ENCODE measurements around the gene DHFR.

Gene DHFR

DNA sequence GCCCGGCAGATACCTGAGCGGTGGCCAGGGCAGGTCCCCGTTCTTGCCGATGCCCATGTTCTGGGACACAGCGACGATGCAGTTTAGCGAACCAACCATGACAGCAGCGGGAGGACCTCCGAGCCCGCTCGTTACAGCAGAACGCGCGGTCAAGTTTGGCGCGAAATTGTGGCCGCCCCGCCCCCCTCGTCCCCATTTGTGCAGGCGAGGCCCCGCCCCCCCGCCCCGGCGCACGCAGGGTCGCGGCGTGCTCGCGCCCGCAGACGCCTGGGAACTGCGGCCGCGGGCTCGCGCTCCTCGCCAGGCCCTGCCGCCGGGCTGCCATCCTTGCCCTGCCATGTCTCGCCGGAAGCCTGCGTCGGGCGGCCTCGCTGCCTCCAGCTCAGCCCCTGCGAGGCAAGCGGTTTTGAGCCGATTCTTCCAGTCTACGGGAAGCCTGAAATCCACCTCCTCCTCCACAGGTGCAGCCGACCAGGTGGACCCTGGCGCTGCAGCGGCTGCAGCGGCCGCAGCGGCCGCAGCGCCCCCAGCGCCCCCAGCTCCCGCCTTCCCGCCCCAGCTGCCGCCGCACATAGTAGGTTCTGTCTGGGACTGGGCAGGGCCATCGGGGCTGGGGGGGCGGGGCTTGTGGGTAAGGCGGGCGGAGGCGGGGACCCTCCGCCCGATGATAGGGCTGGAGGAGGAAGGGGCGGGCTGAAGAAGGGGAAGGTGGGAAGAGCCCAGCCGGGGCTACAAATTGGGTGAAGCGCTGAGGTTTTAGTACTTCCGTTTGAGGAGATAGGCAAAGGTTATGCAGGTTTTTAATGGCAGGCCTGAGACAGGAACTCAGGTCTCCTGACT, at the start of gene DHFR, which contains the start of gene MSH3:
DHFR (minus strand) TSS at position 593 of the 840 bp plus-strand sequence; CDS start at position 99, 494 bp downstream.
MSH3 (plus strand) TSS at position 262 of the 840 bp plus-strand sequence; CDS start at position 338, 76 bp downstream.
- peak; percentile 85 for DNase-seq (ENCODE audit: low read depth)
- TF ChIP-seq CTCF (conservative IDR thresholded peaks at IDR 0.05; ENCODE audit: control insufficient read depth, insufficient read depth, low read depth, low read length): no peak

GRCh38 chr5:80704221-80704620, 49.4 kb upstream of the DHFR start:
- TF ChIP-seq CTCF (conservative IDR thresholded peaks at IDR 0.05; ENCODE audit: control insufficient read depth, insufficient read depth, low read depth, low read length): no peak

More for the DNA sequence above, at the start of gene DHFR, which contains the start of gene MSH3:
- H3K4me3 ChIP-seq (ENCODE audit: control insufficient read depth, low read depth, low read length): peak within 1 kb of the TSS; percentile 73

DNA sequence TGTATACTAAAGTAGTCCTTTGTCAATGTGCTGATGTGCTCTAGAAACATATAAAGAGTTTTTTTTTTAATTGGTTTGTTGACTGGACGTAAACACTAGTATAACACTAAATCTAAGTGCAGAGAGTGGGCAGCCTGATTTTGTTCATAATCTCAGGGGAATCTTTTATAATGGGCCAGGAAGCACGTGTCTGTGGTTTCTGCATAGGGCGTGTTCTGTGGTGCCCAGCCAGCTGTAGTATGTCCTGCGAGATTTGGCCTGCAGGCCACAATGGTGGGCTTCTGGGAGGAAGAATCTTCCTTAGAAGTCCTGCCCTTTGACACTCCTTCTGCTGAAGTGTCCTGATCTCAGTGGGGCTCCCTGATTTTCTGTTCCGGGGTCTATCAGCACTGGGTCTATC, 49.0 kb upstream of the DHFR start:
- DNase-seq (ENCODE audit: low read depth): peak; percentile 10
- H3K4me3 ChIP-seq (ENCODE audit: control insufficient read depth, low read depth, low read length): no peak overlapping the region
- TF ChIP-seq CTCF (conservative IDR thresholded peaks at IDR 0.05; ENCODE audit: control insufficient read depth, insufficient read depth, low read depth, low read length): no peak

More at GRCh38 chr5:80704221-80704620, 49.4 kb upstream of the DHFR start:
- H3K4me3 ChIP-seq (ENCODE audit: control insufficient read depth, low read depth, low read length): no peak overlapping the region
- DNase-seq (ENCODE audit: low read depth): no peak

GRCh38 chr5:80703291-80703690, 48.5 kb upstream of the DHFR start:
- DNase-seq (ENCODE audit: low read depth): no peak
- no peak overlapping the region for H3K4me3 ChIP-seq (ENCODE audit: control insufficient read depth, low read depth, low read length)
- TF ChIP-seq CTCF (conservative IDR thresholded peaks at IDR 0.05; ENCODE audit: control insufficient read depth, insufficient read depth, low read depth, low read length): no peak

DNA sequence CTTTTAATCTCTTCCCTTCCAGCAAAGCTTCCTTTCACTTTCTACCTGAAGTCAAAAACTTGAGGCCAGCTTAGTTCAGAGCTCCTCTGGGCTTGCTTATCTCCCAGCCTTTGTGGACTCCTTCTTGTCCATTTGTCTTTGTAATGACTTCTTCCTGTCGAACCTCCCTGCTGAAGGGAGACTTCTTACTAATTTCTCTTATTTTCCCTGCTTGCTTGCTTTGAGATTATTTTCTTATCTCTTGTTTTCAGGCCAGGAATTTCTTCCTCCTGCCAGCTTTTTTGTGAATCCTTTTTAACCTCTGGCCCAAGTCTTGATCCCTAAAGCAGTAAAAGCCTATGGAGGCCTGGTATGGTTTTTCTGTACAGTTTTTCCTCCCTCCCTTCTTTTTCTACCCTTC, 46.8 kb upstream of the DHFR start:
- no peak overlapping the region for H3K4me3 ChIP-seq (ENCODE audit: control insufficient read depth, low read depth, low read length)
- DNase-seq (ENCODE audit: low read depth): no peak
- TF ChIP-seq CTCF (conservative IDR thresholded peaks at IDR 0.05; ENCODE audit: control insufficient read depth, insufficient read depth, low read depth, low read length): no peak

GRCh38 chr5:80698369-80698768, 43.6 kb upstream of the DHFR start:
- DNase-seq (ENCODE audit: low read depth): no peak
- no peak overlapping the region for H3K4me3 ChIP-seq (ENCODE audit: control insufficient read depth, low read depth, low read length)
- TF ChIP-seq CTCF (conservative IDR thresholded peaks at IDR 0.05; ENCODE audit: control insufficient read depth, insufficient read depth, low read depth, low read length): no peak
